ENCODE results near the gene C1orf167.

DNA sequence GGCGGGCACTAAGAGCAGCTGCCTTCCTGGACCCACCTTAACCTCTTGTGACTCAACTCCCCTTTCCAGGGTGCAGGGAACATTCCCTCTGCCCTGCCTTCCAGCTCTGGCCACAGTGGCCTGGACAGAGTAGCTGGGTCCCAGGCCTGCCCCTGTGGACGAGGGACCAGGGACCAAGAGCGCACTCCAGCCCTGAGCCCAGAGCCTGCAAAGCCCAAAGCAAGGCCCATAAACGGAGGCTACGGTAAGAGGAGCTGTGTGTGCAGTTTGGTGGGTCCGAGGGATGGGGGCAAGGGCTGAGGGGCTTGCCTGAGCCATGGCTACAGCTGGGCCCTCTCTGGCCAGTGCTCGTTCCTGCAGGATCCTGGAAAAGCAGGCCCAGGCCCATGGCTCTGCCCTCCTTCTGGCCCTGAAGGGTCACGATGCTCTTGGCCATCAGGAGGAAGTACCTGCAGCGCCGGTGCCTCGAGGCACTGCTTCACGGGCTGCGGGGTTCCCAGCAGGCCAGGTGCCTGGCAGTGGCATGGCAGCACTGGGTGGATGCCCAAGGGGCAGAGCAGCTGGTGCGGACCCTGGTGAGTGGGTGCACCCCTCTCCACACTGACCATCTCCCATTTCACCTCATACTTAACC, 25.9 kb downstream of the C1orf167 start:
- TF ChIP-seq, protein P1, sequence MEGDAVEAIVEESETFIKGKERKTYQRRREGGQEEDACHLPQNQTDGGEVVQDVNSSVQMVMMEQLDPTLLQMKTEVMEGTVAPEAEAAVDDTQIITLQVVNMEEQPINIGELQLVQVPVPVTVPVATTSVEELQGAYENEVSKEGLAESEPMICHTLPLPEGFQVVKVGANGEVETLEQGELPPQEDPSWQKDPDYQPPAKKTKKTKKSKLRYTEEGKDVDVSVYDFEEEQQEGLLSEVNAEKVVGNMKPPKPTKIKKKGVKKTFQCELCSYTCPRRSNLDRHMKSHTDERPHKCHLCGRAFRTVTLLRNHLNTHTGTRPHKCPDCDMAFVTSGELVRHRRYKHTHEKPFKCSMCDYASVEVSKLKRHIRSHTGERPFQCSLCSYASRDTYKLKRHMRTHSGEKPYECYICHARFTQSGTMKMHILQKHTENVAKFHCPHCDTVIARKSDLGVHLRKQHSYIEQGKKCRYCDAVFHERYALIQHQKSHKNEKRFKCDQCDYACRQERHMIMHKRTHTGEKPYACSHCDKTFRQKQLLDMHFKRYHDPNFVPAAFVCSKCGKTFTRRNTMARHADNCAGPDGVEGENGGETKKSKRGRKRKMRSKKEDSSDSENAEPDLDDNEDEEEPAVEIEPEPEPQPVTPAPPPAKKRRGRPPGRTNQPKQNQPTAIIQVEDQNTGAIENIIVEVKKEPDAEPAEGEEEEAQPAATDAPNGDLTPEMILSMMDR (IDR thresholded peaks at IDR 0.05), result no peak
- TF ChIP-seq POLR2A (IDR thresholded peaks at IDR 0.05), result no peak

Data from uterus (tissue), 2 donors.